ENCODE data around the gene BRSK2.

- TF ChIP-seq CTCF (IDR thresholded peaks at IDR 0.05) (no peak), POLR2AphosphoS5 (IDR thresholded peaks at IDR 0.05) (no peak), POLR2A (IDR thresholded peaks at IDR 0.05) (no peak), EP300 (IDR thresholded peaks at IDR 0.05) (no peak)
These were observed 56.9 kb downstream of the BRSK2 start for GRCh38 chr11:1446623-1447022.

All from upper lobe of left lung (tissue), 4 donors.